Liver (tissue), 9 donors: ENCODE results near the gene MARS1. TPM values are rescaled to one million over a fixed set of nuclear protein-coding genes. Genes with fewer than 3 reads are reported as not detected.

Experiments
- DNase-seq: peaks from one replicate; pipeline ENCODE4 v3.0.0-alpha.2; 2017; ENCODE audit warnings: low spot score
- H3K27ac ChIP-seq, 2 donors: one replicate each; pipeline ENCODE4 v1.7.0; 2013; ENCODE audit warnings: inconsistent platforms in 2 of 2, low read length in 2 of 2, control low read depth in 1 of 2, low read depth in 1 of 2, mild to moderate bottlenecking in 1 of 2
- H3K27me3 ChIP-seq, 4 donors: one replicate each; pipeline versions ENCODE4 v1.6.1 to v1.7.0; 2013; ENCODE audit warnings: low read length in 3 of 4, inconsistent platforms in 1 of 4, mild to moderate bottlenecking in 1 of 4, moderate library complexity in 1 of 4; ENCODE audit not compliant: control insufficient read depth in 4 of 4, insufficient read depth in 4 of 4
- H3K36me3 ChIP-seq, 4 donors: one replicate each; pipeline versions ENCODE4 v1.6.1 to v1.7.0; 2013; ENCODE audit warnings: low read length in 3 of 4, mild to moderate bottlenecking in 3 of 4, low read depth in 1 of 4, moderate library complexity in 1 of 4; ENCODE audit not compliant: control insufficient read depth in 4 of 4, insufficient read depth in 3 of 4
- H3K4me1 ChIP-seq, 4 donors: one replicate each; pipeline versions ENCODE4 v1.6.1 to v1.7.0; 2013; ENCODE audit warnings: low read length in 3 of 4, mild to moderate bottlenecking in 3 of 4, moderate library complexity in 1 of 4; ENCODE audit not compliant: control insufficient read depth in 4 of 4, insufficient read depth in 4 of 4
- H3K4me3 ChIP-seq, 3 donors: one replicate each; pipeline versions ENCODE4 v1.6.1 to v1.7.0; 2013; ENCODE audit warnings: low read length in 3 of 3, control low read depth in 1 of 3, low read depth in 1 of 3, mild to moderate bottlenecking in 1 of 3
- H3K9ac ChIP-seq, 2 donors: one replicate each; pipeline ENCODE4 v1.7.0; 2013; ENCODE audit warnings: low read length in 2 of 2, mild to moderate bottlenecking in 2 of 2, moderate library complexity in 2 of 2, control low read depth in 1 of 2, low read depth in 1 of 2
- H3K9me3 ChIP-seq, 4 donors: one replicate each; pipeline versions ENCODE4 v1.6.1 to v1.7.0; 2013; ENCODE audit warnings: low read length in 3 of 4; ENCODE audit not compliant: control insufficient read depth in 4 of 4
- ATF3 ChIP-seq: IDR thresholded peaks from 2 replicates; pipeline ENCODE4 v1.6.1; 2016; ENCODE audit warnings: antibody characterized with exemption
- CTCF ChIP-seq: fragments of 150-350 bp; IDR thresholded peaks from 2 replicates; pipeline ENCODE4 v1.5.1; 2017; ENCODE audit warnings: improper control_type of control experiment, low read depth, low read length; ENCODE audit not compliant: missing input control
- EGR1 ChIP-seq, 2 donors: IDR thresholded peaks; 2 replicates each; pipeline ENCODE4 v1.6.1; 2016 to 2018; ENCODE audit warnings: antibody characterized with exemption in 2 of 2, low read depth in 2 of 2
- FOXA1 ChIP-seq: IDR thresholded peaks from 2 replicates; pipeline ENCODE4 v1.6.1; 2016; ENCODE audit warnings: antibody characterized with exemption
- FOXA2 ChIP-seq: IDR thresholded peaks from 2 replicates; pipeline ENCODE4 v1.6.1; 2016; ENCODE audit warnings: antibody characterized with exemption
- GABPA ChIP-seq, 2 donors: IDR thresholded peaks in 1 of 2; conservative IDR thresholded peaks in 1 of 2; 2 replicates each; pipeline ENCODE4 v1.6.1; 2016; ENCODE audit warnings: antibody characterized with exemption in 2 of 2, mild to moderate bottlenecking in 1 of 2, moderate library complexity in 1 of 2
- HNF4A ChIP-seq, 2 donors: conservative IDR thresholded peaks; 2 replicates each; pipeline ENCODE4 v1.6.1; 2016; ENCODE audit warnings: antibody characterized with exemption in 2 of 2, mild to moderate bottlenecking in 2 of 2
- JUND ChIP-seq, 2 donors: IDR thresholded peaks; 2 replicates each; pipeline ENCODE4 v1.6.1; 2016; ENCODE audit warnings: antibody characterized with exemption in 2 of 2
- MAX ChIP-seq: IDR thresholded peaks from 2 replicates; pipeline ENCODE4 v1.6.1; 2016; ENCODE audit warnings: antibody characterized with exemption
- NR2F2 ChIP-seq: IDR thresholded peaks from 2 replicates; pipeline ENCODE4 v1.6.1; 2016; ENCODE audit warnings: antibody characterized with exemption
- RAD21 ChIP-seq, 2 donors: IDR thresholded peaks; 2 replicates each; pipeline ENCODE4 v1.6.1; 2016; ENCODE audit warnings: antibody characterized with exemption in 2 of 2, mild to moderate bottlenecking in 2 of 2
- REST ChIP-seq: IDR thresholded peaks from 2 replicates; pipeline ENCODE4 v1.6.1; 2016; ENCODE audit warnings: antibody characterized with exemption, mild to moderate bottlenecking
- RXRA ChIP-seq, 2 donors: IDR thresholded peaks; 2 replicates each; pipeline ENCODE4 v1.6.1; 2017 to 2018; ENCODE audit warnings: antibody characterized with exemption in 2 of 2, mild to moderate bottlenecking in 1 of 2
- SP1 ChIP-seq: IDR thresholded peaks from 2 replicates; pipeline ENCODE4 v1.6.1; 2018; ENCODE audit warnings: antibody characterized with exemption, mild to moderate bottlenecking
- TAF1 ChIP-seq: conservative IDR thresholded peaks from 2 replicates; pipeline ENCODE4 v1.6.1; 2016; ENCODE audit warnings: antibody characterized with exemption, mild to moderate bottlenecking
- ZBTB33 ChIP-seq: IDR thresholded peaks from 2 replicates; pipeline ENCODE4 v1.6.1; 2016; ENCODE audit warnings: antibody characterized with exemption
- WGBS: extraction: QIAGEN DNeasy Blood & Tissue Kit; methylation state at CpG from one replicate; pipeline ENCODE4 v1.1.7; 2013; 5-methylcytosine and 5-hydroxymethylcytosine counted together
- polyA plus RNA-seq, 2 donors: library from polyadenylated mRNA; stranded (reverse) in 1 of 2; unstranded in 1 of 2; fragments of 200-250 nt in 1 of 2; fragments of >200 nt in 1 of 2; fragmentation: Nextera tagmentation in 1 of 2; extraction: Ambion mirVana in 1 of 2; gene quantifications; one replicate each; pipeline versions ENCODE4 v1.2.1 to v1.2.3, GENCODE V29; 2013 to 2015
- total RNA-seq, 2 donors: library from RNA; depleted of rRNA; stranded (reverse); fragments of >200 nt; gene quantifications; one replicate each; pipeline ENCODE4 v1.2.3, GENCODE V29; 2014
- donor health status: healthy.
- donor health status: healthy.
- donor health status: healthy.
- donor health status: healthy.
- donor health status: healthy.

The MARS1 gene
- total and polyA plus RNA-seq, 4 donors, result 43.9 to 83.3 (median 56.0) TPM

GRCh38 chr12:57473392-57473791, 14.5 kb upstream of the MARS1 start:
- Histone ChIP-seq H3K27me3 (peaks cover 0 to 6% (median 3%) of the 10 kb centered on the region in 4 donors), H3K36me3 (peaks cover 0 to 2% (median 0%) of the 10 kb centered on the region in 4 donors), H3K27ac (no peak overlapping the region), H3K4me1 (peaks cover 4 to 20% (median 14%) of the 10 kb centered on the region in 4 donors), H3K4me3 (no peak overlapping the region), H3K9me3 (no peaks in the 10 kb centered on the region), H3K9ac (no peak overlapping the region)
- 65% methylated on average over 3 of the region's 3 CpGs for WGBS
- DNase-seq, result no peak
- TF ChIP-seq GABPA (IDR thresholded peaks at IDR 0.05 in 1 of 2, conservative IDR thresholded peaks at IDR 0.05 in 1 of 2) (no peak), FOXA2 (no peak), FOXA1 (no peak), MAX (no peak), RXRA (IDR thresholded peaks at IDR 0.05) (no peak), JUND (IDR thresholded peaks at IDR 0.05) (no peak), RAD21 (IDR thresholded peaks at IDR 0.05) (no peak), EGR1 (IDR thresholded peaks at IDR 0.05; ENCODE audit: low read depth in 2 of 2) (no peak), ZBTB33 (no peak), NR2F2 (no peak)

GRCh38 chr12:57473886-57474285, 14.0 kb upstream of the MARS1 start:
- peaks cover 0 to 2% (median 0%) of the 10 kb centered on the region in 4 donors for H3K36me3 ChIP-seq
- 88% methylated on average over 5 of the region's 5 CpGs for WGBS
- H3K4me3 ChIP-seq, result no peak overlapping the region
- peaks cover 0 to 6% (median 3%) of the 10 kb centered on the region in 4 donors for H3K27me3 ChIP-seq
- peaks cover 4 to 20% (median 14%) of the 10 kb centered on the region in 4 donors for H3K4me1 ChIP-seq
- H3K9ac ChIP-seq, result no peak overlapping the region
- no peak overlapping the region for H3K27ac ChIP-seq
- no peak for TF ChIP-seq HNF4A (conservative IDR thresholded peaks at IDR 0.05)
- TF ChIP-seq FOXA1, result no peak
- no peak for TF ChIP-seq NR2F2
- no peak for TF ChIP-seq RXRA (IDR thresholded peaks at IDR 0.05)
- TF ChIP-seq CTCF, result no peak
- TF ChIP-seq TAF1, result no peak
- no peak for TF ChIP-seq REST
- no peak for TF ChIP-seq EGR1 (IDR thresholded peaks at IDR 0.05; ENCODE audit: low read depth in 2 of 2)
- TF ChIP-seq SP1, result no peak
- TF ChIP-seq MAX, result no peak
- TF ChIP-seq ATF3, result no peak
- TF ChIP-seq ZBTB33, result no peak
- DNase-seq, result no peak
- H3K9me3 ChIP-seq, result no peaks in the 10 kb centered on the region
